WTC11 (cell line): Measurements from ENCODE around the gene C11orf71. TPM values are rescaled to one million over a fixed set of nuclear protein-coding genes. Genes with fewer than 3 reads are reported as not detected.

Source experiments
- ATAC-seq: fragments of 200-7000 bp; cut with Tn5 transposase; 2 replicates; pipeline ENCODE4 v1.10.0; 2021; ENCODE audit warnings: mild to moderate bottlenecking, moderate library complexity
- CTCF ChIA-PET: fragments of 300-600 bp; sonication (Branson Sonifier 250); formaldehyde crosslinking; loops from one replicate; lab custom pipeline; 2021; ENCODE audit warnings: antibody characterized with exemption; lab: Charles Lee
- POLR2A ChIA-PET: fragments of 350-600 bp; sonication (Branson Sonifier 250); formaldehyde crosslinking; loops from one replicate; lab custom pipeline; 2021; ENCODE audit warnings: antibody characterized with exemption; lab: Charles Lee
- DNase-seq: peaks from one replicate; pipeline ENCODE4 v3.0.0; 2021; ENCODE audit warnings: low spot score
- H3K27ac Mint-ChIP-seq: 2 replicates; pipeline ENCODE4 v1.8.0; 2021; ENCODE audit warnings: mixed read lengths
- H3K27me3 Mint-ChIP-seq: 2 replicates; pipeline ENCODE4 v1.8.0; 2021; ENCODE audit warnings: low read depth, mild to moderate bottlenecking, moderate library complexity, mixed read lengths
- H3K36me3 Mint-ChIP-seq: 2 replicates; pipeline ENCODE4 v1.8.0; 2021; ENCODE audit warnings: mixed read lengths
- H3K4me1 Mint-ChIP-seq: 2 replicates; pipeline ENCODE4 v1.8.0; 2022; ENCODE audit warnings: mixed read lengths
- H3K4me3 Mint-ChIP-seq: 2 replicates; pipeline ENCODE4 v1.8.0; 2021; ENCODE audit warnings: mild to moderate bottlenecking, moderate library complexity, mixed read lengths
- H3K9me3 Mint-ChIP-seq: 2 replicates; pipeline ENCODE4 v1.8.0; 2021; ENCODE audit warnings: mixed read lengths
- CBFB ChIP-seq: sonication (generic); formaldehyde crosslinking; IDR thresholded peaks from 2 replicates; pipeline ENCODE4 v1.8.1; 2022; ENCODE audit warnings: mild to moderate bottlenecking, low read depth, missing genetic modification reagents
- CREM ChIP-seq: sonication (generic); formaldehyde crosslinking; IDR thresholded peaks from 2 replicates; pipeline ENCODE4 v1.8.1; 2022; ENCODE audit warnings: mild to moderate bottlenecking, missing genetic modification reagents, moderate library complexity
- GRHL2 ChIP-seq: fragments of 250-450 bp; sonication (Bioruptor Pico); IDR thresholded peaks from 2 replicates; pipeline ENCODE4 v1.8.0; 2022; ENCODE audit warnings: mild to moderate bottlenecking, moderate library complexity; ENCODE audit not compliant: insufficient replicate concordance, severe bottlenecking
- MYBL2 ChIP-seq: sonication (generic); formaldehyde crosslinking; IDR thresholded peaks from 2 replicates; pipeline ENCODE4 v1.8.1; 2023; ENCODE audit warnings: mild to moderate bottlenecking, moderate library complexity, missing genetic modification reagents
- SMAD3 ChIP-seq: sonication (generic); formaldehyde crosslinking; IDR thresholded peaks from 2 replicates; pipeline ENCODE4 v1.8.0; 2022; ENCODE audit warnings: missing genetic modification reagents, mild to moderate bottlenecking, borderline replicate concordance
- ZBTB21 ChIP-seq: sonication (generic); formaldehyde crosslinking; IDR thresholded peaks from 2 replicates; pipeline ENCODE4 v1.8.1; 2023; ENCODE audit warnings: mild to moderate bottlenecking, missing genetic modification reagents, borderline replicate concordance
- ZNF317 ChIP-seq: sonication (generic); formaldehyde crosslinking; IDR thresholded peaks from 2 replicates; pipeline ENCODE4 v1.8.1; 2023; ENCODE audit warnings: low read depth, mild to moderate bottlenecking, moderate library complexity, missing genetic modification reagents, borderline replicate concordance
- ZNF423 ChIP-seq: fragments of 250-450 bp; sonication (Bioruptor Pico); IDR thresholded peaks from 2 replicates; pipeline ENCODE4 v2.1.2; 2022; ENCODE audit warnings: mild to moderate bottlenecking, moderate library complexity
- total RNA-seq: library from RNA; stranded (reverse); gene quantifications from 3 replicates; pipeline ENCODE4 v1.2.3, GENCODE V29; 2021
- TF ChIP-seq, protein P1 (sequence below): sonication (generic); formaldehyde crosslinking; IDR thresholded peaks from 2 replicates; pipeline ENCODE4 v1.8.1; 2023; ENCODE audit warnings: mild to moderate bottlenecking, missing genetic modification reagents, borderline replicate concordance
- TF ChIP-seq, protein P2 (sequence below): fragments of 250-450 bp; sonication (Bioruptor Pico); IDR thresholded peaks from 2 replicates; pipeline ENCODE4 v2.1.2; 2022; ENCODE audit warnings: mild to moderate bottlenecking, moderate library complexity
- TF ChIP-seq, protein P3 (sequence below): sonication (generic); formaldehyde crosslinking; IDR thresholded peaks from 2 replicates; pipeline ENCODE4 v1.8.1; 2022; ENCODE audit warnings: mild to moderate bottlenecking, missing genetic modification reagents, moderate library complexity, borderline replicate concordance
- TF ChIP-seq, protein P4 (sequence below): sonication (generic); formaldehyde crosslinking; IDR thresholded peaks from 2 replicates; pipeline ENCODE4 v1.8.0; 2023; ENCODE audit warnings: mild to moderate bottlenecking, missing genetic modification reagents
- TF ChIP-seq, protein P5 (sequence below): fragments of 250-450 bp; sonication (Bioruptor Pico); conservative IDR thresholded peaks from 2 replicates; pipeline ENCODE4 v1.9.0; 2021; ENCODE audit warnings: mild to moderate bottlenecking
- TF ChIP-seq, protein P6 (sequence below): sonication (generic); formaldehyde crosslinking; conservative IDR thresholded peaks from 2 replicates; pipeline ENCODE4 v1.8.1; 2022; ENCODE audit warnings: mild to moderate bottlenecking, missing genetic modification reagents
- TF ChIP-seq, protein P7 (sequence below): sonication (generic); formaldehyde crosslinking; IDR thresholded peaks from 2 replicates; pipeline ENCODE4 v1.8.1; 2023; ENCODE audit warnings: mild to moderate bottlenecking, missing genetic modification reagents
- TF ChIP-seq, protein P8 (sequence below): fragments of 250-450 bp; sonication (Bioruptor Pico); IDR thresholded peaks from 2 replicates; pipeline ENCODE4 v1.9.0; 2021; ENCODE audit warnings: moderate library complexity, mild to moderate bottlenecking, inconsistent platforms, borderline replicate concordance

Gene C11orf71
- total RNA-seq, 1 experiment from 2014 or later = 5.9 TPM

DNA sequence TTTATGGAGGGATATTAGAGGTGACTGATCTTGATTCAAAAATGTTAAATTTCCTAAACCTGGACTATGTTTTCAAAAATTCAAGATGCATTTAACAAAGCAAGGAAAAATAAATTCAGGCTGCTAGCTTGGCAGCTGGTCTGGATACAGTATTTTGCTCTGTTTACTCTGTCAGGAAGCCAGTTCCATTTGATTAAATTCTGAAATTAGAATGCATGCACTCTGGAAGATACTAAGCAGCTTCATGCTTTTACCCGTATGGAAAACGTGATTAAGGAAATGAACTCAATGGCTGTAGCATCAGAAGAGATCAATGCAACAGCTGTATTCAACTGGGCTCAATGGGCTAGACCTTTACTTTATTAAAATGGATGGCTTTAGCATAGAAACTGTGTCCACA is 14.2 kb downstream of the C11orf71 start:
- ChIA-PET CTCF (interaction anchor here (0.9 kb wide), 1 partner anchor 10 kb away, joined by 3 read pairs; no protein-coding TSS in a partner anchor), POLR2A (no interaction called here)
- Mint-ChIP-seq H3K4me3 (no peak overlapping the region), H3K4me1 (no peaks in the 10 kb centered on the region), H3K9me3 (peaks cover 18% of the 10 kb centered on the region), H3K27ac (no peak overlapping the region), H3K27me3 (no peaks in the 10 kb centered on the region; the same call in 1 of the 2 replicates), H3K36me3 (peaks cover 4% of the 10 kb centered on the region; the same call in 1 of the 2 replicates)
- TF ChIP-seq, protein P1, sequence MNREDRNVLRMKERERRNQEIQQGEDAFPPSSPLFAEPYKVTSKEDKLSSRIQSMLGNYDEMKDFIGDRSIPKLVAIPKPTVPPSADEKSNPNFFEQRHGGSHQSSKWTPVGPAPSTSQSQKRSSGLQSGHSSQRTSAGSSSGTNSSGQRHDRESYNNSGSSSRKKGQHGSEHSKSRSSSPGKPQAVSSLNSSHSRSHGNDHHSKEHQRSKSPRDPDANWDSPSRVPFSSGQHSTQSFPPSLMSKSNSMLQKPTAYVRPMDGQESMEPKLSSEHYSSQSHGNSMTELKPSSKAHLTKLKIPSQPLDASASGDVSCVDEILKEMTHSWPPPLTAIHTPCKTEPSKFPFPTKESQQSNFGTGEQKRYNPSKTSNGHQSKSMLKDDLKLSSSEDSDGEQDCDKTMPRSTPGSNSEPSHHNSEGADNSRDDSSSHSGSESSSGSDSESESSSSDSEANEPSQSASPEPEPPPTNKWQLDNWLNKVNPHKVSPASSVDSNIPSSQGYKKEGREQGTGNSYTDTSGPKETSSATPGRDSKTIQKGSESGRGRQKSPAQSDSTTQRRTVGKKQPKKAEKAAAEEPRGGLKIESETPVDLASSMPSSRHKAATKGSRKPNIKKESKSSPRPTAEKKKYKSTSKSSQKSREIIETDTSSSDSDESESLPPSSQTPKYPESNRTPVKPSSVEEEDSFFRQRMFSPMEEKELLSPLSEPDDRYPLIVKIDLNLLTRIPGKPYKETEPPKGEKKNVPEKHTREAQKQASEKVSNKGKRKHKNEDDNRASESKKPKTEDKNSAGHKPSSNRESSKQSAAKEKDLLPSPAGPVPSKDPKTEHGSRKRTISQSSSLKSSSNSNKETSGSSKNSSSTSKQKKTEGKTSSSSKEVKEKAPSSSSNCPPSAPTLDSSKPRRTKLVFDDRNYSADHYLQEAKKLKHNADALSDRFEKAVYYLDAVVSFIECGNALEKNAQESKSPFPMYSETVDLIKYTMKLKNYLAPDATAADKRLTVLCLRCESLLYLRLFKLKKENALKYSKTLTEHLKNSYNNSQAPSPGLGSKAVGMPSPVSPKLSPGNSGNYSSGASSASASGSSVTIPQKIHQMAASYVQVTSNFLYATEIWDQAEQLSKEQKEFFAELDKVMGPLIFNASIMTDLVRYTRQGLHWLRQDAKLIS (CRISPR knock-in tag) = no peak
- TF ChIP-seq SMAD3 (CRISPR knock-in tag) (no peak), ZBTB21 (no peak), ZNF423 (CRISPR knock-in tag) (no peak)
- TF ChIP-seq, protein P2, sequence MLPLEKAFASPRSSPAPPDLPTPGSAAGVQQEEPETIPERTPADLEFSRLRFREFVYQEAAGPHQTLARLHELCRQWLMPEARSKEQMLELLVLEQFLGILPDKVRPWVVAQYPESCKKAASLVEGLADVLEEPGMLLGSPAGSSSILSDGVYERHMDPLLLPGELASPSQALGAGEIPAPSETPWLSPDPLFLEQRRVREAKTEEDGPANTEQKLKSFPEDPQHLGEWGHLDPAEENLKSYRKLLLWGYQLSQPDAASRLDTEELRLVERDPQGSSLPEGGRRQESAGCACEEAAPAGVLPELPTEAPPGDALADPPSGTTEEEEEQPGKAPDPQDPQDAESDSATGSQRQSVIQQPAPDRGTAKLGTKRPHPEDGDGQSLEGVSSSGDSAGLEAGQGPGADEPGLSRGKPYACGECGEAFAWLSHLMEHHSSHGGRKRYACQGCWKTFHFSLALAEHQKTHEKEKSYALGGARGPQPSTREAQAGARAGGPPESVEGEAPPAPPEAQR (CRISPR knock-in tag) = no peak
- TF ChIP-seq, protein P3, sequence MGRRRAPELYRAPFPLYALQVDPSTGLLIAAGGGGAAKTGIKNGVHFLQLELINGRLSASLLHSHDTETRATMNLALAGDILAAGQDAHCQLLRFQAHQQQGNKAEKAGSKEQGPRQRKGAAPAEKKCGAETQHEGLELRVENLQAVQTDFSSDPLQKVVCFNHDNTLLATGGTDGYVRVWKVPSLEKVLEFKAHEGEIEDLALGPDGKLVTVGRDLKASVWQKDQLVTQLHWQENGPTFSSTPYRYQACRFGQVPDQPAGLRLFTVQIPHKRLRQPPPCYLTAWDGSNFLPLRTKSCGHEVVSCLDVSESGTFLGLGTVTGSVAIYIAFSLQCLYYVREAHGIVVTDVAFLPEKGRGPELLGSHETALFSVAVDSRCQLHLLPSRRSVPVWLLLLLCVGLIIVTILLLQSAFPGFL (CRISPR knock-in tag) = no peak
- no peak for ATAC-seq
- no peak for DNase-seq

DNA sequence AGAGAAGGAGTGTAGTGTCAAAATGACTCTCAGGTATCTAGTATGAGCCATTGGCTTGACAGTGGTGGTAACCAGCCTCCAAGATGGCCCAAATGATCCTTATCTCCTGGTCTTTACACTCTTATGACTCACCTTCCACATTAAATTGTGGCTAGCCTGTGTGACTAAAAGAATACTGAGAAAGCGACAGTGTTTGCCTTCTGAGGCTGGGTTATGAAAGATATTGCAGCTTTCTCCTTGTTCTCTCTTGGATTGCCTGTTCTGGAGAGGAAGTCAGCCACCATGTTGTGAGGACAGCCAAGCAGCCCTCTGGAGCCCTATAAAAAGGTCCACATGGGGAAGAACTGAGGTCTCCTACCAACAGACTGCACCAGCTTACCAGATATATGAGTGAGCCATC is 15.8 kb downstream of the C11orf71 start:
- no peaks in the 10 kb centered on the region for H3K4me1 Mint-ChIP-seq
- no peak for ATAC-seq
- TF ChIP-seq, protein P4, sequence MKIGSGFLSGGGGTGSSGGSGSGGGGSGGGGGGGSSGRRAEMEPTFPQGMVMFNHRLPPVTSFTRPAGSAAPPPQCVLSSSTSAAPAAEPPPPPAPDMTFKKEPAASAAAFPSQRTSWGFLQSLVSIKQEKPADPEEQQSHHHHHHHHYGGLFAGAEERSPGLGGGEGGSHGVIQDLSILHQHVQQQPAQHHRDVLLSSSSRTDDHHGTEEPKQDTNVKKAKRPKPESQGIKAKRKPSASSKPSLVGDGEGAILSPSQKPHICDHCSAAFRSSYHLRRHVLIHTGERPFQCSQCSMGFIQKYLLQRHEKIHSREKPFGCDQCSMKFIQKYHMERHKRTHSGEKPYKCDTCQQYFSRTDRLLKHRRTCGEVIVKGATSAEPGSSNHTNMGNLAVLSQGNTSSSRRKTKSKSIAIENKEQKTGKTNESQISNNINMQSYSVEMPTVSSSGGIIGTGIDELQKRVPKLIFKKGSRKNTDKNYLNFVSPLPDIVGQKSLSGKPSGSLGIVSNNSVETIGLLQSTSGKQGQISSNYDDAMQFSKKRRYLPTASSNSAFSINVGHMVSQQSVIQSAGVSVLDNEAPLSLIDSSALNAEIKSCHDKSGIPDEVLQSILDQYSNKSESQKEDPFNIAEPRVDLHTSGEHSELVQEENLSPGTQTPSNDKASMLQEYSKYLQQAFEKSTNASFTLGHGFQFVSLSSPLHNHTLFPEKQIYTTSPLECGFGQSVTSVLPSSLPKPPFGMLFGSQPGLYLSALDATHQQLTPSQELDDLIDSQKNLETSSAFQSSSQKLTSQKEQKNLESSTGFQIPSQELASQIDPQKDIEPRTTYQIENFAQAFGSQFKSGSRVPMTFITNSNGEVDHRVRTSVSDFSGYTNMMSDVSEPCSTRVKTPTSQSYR (CRISPR knock-in tag) = no peak
- no peak for TF ChIP-seq MYBL2 (CRISPR knock-in tag)
- TF ChIP-seq, protein P5, sequence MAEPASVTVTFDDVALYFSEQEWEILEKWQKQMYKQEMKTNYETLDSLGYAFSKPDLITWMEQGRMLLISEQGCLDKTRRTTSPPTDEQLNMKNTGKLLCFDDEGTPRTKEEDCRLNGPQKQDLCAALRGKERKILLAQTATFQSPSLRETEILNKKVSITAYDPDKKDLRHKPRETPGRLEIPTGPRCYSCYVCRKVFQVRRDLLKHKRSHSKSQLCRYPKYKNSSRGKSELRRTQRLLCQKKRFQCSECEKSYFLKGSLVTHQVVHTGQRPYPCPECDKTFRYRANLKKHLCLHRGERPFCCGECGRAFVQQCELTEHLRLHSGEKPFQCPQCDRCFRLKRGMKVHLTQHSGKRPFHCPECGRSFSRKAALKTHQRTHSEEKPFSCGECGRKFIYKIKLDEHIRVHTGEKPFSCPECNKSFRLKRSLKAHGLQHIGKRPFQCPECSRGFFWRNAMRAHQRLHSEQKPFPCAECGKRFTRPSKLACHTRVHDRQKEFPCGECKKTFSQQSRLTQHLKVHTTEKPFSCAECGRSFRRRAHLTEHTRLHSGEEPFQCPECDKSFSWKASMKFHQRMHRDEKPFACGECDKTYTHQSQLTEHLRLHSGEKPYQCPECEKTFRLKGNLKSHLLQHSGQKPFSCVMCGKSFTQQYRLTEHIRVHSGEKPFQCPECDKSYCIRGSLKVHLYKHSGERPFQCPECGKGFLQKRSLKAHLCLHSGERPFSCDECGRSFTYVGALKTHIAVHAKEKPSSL (CRISPR knock-in tag) = no peak
- TF ChIP-seq CREM (CRISPR knock-in tag) = no peak
- TF ChIP-seq, protein P6, sequence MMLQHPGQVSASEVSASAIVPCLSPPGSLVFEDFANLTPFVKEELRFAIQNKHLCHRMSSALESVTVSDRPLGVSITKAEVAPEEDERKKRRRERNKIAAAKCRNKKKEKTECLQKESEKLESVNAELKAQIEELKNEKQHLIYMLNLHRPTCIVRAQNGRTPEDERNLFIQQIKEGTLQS (CRISPR knock-in tag) = no peak
- no peak for TF ChIP-seq SMAD3 (CRISPR knock-in tag)
- TF ChIP-seq, protein P7, sequence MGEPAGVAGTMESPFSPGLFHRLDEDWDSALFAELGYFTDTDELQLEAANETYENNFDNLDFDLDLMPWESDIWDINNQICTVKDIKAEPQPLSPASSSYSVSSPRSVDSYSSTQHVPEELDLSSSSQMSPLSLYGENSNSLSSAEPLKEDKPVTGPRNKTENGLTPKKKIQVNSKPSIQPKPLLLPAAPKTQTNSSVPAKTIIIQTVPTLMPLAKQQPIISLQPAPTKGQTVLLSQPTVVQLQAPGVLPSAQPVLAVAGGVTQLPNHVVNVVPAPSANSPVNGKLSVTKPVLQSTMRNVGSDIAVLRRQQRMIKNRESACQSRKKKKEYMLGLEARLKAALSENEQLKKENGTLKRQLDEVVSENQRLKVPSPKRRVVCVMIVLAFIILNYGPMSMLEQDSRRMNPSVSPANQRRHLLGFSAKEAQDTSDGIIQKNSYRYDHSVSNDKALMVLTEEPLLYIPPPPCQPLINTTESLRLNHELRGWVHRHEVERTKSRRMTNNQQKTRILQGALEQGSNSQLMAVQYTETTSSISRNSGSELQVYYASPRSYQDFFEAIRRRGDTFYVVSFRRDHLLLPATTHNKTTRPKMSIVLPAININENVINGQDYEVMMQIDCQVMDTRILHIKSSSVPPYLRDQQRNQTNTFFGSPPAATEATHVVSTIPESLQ (CRISPR knock-in tag) = no peak
- TF ChIP-seq, protein P8, sequence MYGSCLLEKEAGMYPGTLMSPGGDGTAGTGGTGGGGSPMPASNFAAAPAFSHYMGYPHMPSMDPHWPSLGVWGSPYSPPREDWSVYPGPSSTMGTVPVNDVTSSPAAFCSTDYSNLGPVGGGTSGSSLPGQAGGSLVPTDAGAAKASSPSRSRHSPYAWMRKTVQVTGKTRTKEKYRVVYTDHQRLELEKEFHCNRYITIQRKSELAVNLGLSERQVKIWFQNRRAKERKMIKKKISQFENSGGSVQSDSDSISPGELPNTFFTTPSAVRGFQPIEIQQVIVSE = no peak
- no peak for TF ChIP-seq ZNF317 (CRISPR knock-in tag)
- TF ChIP-seq GRHL2 (CRISPR knock-in tag) = no peak
- TF ChIP-seq CBFB = no peak

More for the DNA sequence above, 15.8 kb downstream of the C11orf71 start:
- ChIA-PET CTCF (no interaction called here), POLR2A (no interaction called here)
- H3K36me3 Mint-ChIP-seq = peaks cover 4% of the 10 kb centered on the region; the same call in 1 of the 2 replicates
- DNase-seq = no peak
- no peaks in the 10 kb centered on the region; the same call in 1 of the 2 replicates for H3K27me3 Mint-ChIP-seq
- H3K9me3 Mint-ChIP-seq = peaks cover 18% of the 10 kb centered on the region
- no peak overlapping the region for H3K4me3 Mint-ChIP-seq
- no peak overlapping the region for H3K27ac Mint-ChIP-seq
